ENCODE results near the gene KCNK1. TPM values are rescaled to one million over a fixed set of nuclear protein-coding genes. Genes with fewer than 3 reads are reported as not detected.

The KCNK1 gene
- total and polyA plus RNA-seq, 2 donors (not counting 1 experiment from before 2014, with no cell fraction given), result 0.48 to 2.6 TPM

GRCh38 chr1:233566886-233567285, 47.0 kb upstream of the KCNK1 start:
- no peak overlapping the region for H3K4me3 ChIP-seq (replicated peaks in 1 of 4; ENCODE audit: control extremely low read depth in 1 of 4, insufficient read depth in 1 of 4, low read depth in 3 of 4, low read length in 4 of 4)
- TF ChIP-seq CTCF (conservative IDR thresholded peaks at IDR 0.05 in 1 of 2, IDR thresholded peaks at IDR 0.05 in 1 of 2; ENCODE audit: low read depth in 1 of 2, low read length in 2 of 2), result no peak
- TF ChIP-seq EZH2 (IDR thresholded peaks at IDR 0.05; ENCODE audit: low read length, missing control alignments), result no peak
- H3K9ac ChIP-seq (ENCODE audit: insufficient read depth, low read length), result no peak overlapping the region
- no peak overlapping the region for H3K27ac ChIP-seq (ENCODE audit: insufficient read depth, low read length)
- no peaks in the 10 kb centered on the region for H3K4me1 ChIP-seq (ENCODE audit: control insufficient read depth, extremely low read depth, insufficient read depth, low read length)
- H3K27me3 ChIP-seq (ENCODE audit: control insufficient read depth, insufficient read depth, low read length), result no peaks in the 10 kb centered on the region
- no peaks in the 10 kb centered on the region for H3K79me2 ChIP-seq (ENCODE audit: control insufficient read depth, insufficient read depth, low read length)
- no peaks in the 10 kb centered on the region for H3K36me3 ChIP-seq (ENCODE audit: control insufficient read depth, insufficient read depth, low read length)
- DNase-seq (ENCODE audit: low read depth in 2 of 2), result peak in 1 of 2 donors; percentile 6
- H3K9me3 ChIP-seq (ENCODE audit: control insufficient read depth, insufficient read depth, low read depth, low read length), result no peaks in the 10 kb centered on the region
- H2AFZ ChIP-seq (ENCODE audit: low read length), result no peak overlapping the region
- H4K20me1 ChIP-seq (ENCODE audit: control insufficient read depth, extremely low read depth, insufficient read depth, low read length), result no peaks in the 10 kb centered on the region
- no peak overlapping the region for H3K4me2 ChIP-seq (ENCODE audit: extremely low read depth, insufficient read depth, low read length)

GRCh38 chr1:233569636-233570035, 44.3 kb upstream of the KCNK1 start:
- Histone ChIP-seq H3K9me3 (ENCODE audit: control insufficient read depth, insufficient read depth, low read depth, low read length) (no peaks in the 10 kb centered on the region), H3K79me2 (ENCODE audit: control insufficient read depth, insufficient read depth, low read length) (no peaks in the 10 kb centered on the region), H3K4me2 (ENCODE audit: extremely low read depth, insufficient read depth, low read length) (no peak overlapping the region), H3K9ac (ENCODE audit: insufficient read depth, low read length) (no peak overlapping the region), H2AFZ (ENCODE audit: low read length) (no peak overlapping the region), H3K27ac (ENCODE audit: insufficient read depth, low read length) (no peak overlapping the region), H3K4me1 (ENCODE audit: control insufficient read depth, extremely low read depth, insufficient read depth, low read length) (no peaks in the 10 kb centered on the region), H4K20me1 (ENCODE audit: control insufficient read depth, extremely low read depth, insufficient read depth, low read length) (no peaks in the 10 kb centered on the region), H3K27me3 (ENCODE audit: control insufficient read depth, insufficient read depth, low read length) (no peaks in the 10 kb centered on the region), H3K36me3 (ENCODE audit: control insufficient read depth, insufficient read depth, low read length) (no peaks in the 10 kb centered on the region), H3K4me3 (replicated peaks in 1 of 4; ENCODE audit: control extremely low read depth in 1 of 4, insufficient read depth in 1 of 4, low read depth in 3 of 4, low read length in 4 of 4) (no peak overlapping the region)
- DNase-seq (ENCODE audit: low read depth in 2 of 2), result peak; percentile 2 to 32
- TF ChIP-seq CTCF (conservative IDR thresholded peaks at IDR 0.05 in 1 of 2, IDR thresholded peaks at IDR 0.05 in 1 of 2; ENCODE audit: low read depth in 1 of 2, low read length in 2 of 2), result no peak
- TF ChIP-seq EZH2 (IDR thresholded peaks at IDR 0.05; ENCODE audit: low read length, missing control alignments), result no peak

GRCh38 chr1:233570216-233570615, 43.7 kb upstream of the KCNK1 start:
- no peaks in the 10 kb centered on the region for H3K79me2 ChIP-seq (ENCODE audit: control insufficient read depth, insufficient read depth, low read length)
- H3K9me3 ChIP-seq (ENCODE audit: control insufficient read depth, insufficient read depth, low read depth, low read length), result no peaks in the 10 kb centered on the region
- H3K4me3 ChIP-seq (replicated peaks in 1 of 4; ENCODE audit: control extremely low read depth in 1 of 4, insufficient read depth in 1 of 4, low read depth in 3 of 4, low read length in 4 of 4), result no peak overlapping the region
- TF ChIP-seq EZH2 (IDR thresholded peaks at IDR 0.05; ENCODE audit: low read length, missing control alignments) (no peak), CTCF (conservative IDR thresholded peaks at IDR 0.05 in 1 of 2, IDR thresholded peaks at IDR 0.05 in 1 of 2; ENCODE audit: low read depth in 1 of 2, low read length in 2 of 2) (no peak)
- no peak overlapping the region for H3K4me2 ChIP-seq (ENCODE audit: extremely low read depth, insufficient read depth, low read length)
- H3K27ac ChIP-seq (ENCODE audit: insufficient read depth, low read length), result no peak overlapping the region
- H3K4me1 ChIP-seq (ENCODE audit: control insufficient read depth, extremely low read depth, insufficient read depth, low read length), result no peaks in the 10 kb centered on the region
- no peaks in the 10 kb centered on the region for H4K20me1 ChIP-seq (ENCODE audit: control insufficient read depth, extremely low read depth, insufficient read depth, low read length)
- no peak for DNase-seq (ENCODE audit: low read depth in 2 of 2)
- H2AFZ ChIP-seq (ENCODE audit: low read length), result no peak overlapping the region
- no peak overlapping the region for H3K9ac ChIP-seq (ENCODE audit: insufficient read depth, low read length)
- H3K27me3 ChIP-seq (ENCODE audit: control insufficient read depth, insufficient read depth, low read length), result no peaks in the 10 kb centered on the region
- no peaks in the 10 kb centered on the region for H3K36me3 ChIP-seq (ENCODE audit: control insufficient read depth, insufficient read depth, low read length)

Data from fibroblast of lung (primary cell).